Hippocampal formation (tissue), 2 donors: ENCODE results near the gene TVP23B.
"Not testable (repeated sequence)": the region's sequence is repeated elsewhere in the genome, so short reads cannot be mapped to it uniquely, and the experiment has no call there.

Experiments
- DNase-seq, 2 donors: peaks; one replicate each; lab custom pipeline; 2025; lab: John Stamatoyannopoulos, UW

Gene TVP23B

DNA sequence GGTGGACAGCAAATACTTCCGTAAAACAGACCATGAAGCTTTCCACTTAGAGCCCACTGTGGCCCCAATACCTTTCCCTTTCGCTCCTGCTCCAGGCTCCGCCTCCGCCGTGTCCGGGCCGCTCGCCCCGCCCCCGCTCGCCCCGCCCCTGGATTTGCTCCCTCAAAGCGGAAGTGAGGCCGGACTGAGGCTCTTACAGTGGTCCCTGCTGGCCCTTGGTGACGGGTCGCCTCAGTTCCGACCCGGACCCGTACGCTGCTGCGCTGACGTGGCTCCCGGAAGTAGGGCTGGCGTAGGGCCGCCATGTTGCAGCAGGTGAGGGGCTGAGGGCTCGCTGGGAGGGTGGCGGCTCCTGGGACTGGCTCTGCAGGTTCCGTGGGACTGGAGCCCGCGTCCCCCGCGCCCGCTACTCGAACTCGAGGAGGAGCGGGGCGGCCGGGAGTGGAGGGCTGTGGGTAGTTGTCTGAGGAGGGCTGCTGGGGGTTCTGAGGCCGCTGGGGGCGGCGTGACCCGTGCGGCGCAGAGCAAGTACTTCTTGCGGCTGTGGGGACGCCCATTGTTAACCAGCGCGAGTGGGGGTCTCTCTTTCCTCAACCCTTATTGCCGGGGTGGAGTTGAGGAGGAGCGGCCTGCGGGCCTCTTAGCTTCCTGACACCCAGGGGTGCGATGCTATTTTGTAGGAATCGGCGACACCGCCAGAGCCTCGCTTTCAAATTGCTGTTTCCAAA, at the start of gene TVP23B:
Gene TVP23B, plus strand, starts transcription at position 193 of the 728 bp plus-strand sequence. Its CDS starts 111 bp downstream, at position 304.
- DNase-seq, result peak; percentile 92 to 94

DNA sequence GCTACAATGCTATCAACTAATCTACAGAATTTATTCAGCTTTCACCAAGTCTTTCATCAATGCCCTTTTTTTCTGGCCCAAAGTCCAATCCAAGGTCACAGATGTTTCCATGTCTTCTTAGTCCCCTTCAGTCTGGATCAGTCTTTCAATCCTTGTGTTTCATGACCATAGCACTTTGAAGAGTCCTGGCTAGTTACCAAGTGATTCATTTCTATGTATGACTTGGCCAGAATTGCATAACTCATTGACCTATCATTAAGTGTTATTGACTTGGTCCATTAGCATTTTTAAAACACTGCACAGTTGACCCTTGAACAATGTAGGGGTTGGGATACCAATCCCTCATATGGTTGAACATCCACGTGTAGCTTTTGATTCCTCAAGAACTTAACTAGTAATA, 48.5 kb upstream of the TVP23B start:
- DNase-seq, result not testable (repeated sequence)

GRCh38 chr17:18733350-18733749, 47.6 kb upstream of the TVP23B start:
- not testable (repeated sequence) for DNase-seq

DNA sequence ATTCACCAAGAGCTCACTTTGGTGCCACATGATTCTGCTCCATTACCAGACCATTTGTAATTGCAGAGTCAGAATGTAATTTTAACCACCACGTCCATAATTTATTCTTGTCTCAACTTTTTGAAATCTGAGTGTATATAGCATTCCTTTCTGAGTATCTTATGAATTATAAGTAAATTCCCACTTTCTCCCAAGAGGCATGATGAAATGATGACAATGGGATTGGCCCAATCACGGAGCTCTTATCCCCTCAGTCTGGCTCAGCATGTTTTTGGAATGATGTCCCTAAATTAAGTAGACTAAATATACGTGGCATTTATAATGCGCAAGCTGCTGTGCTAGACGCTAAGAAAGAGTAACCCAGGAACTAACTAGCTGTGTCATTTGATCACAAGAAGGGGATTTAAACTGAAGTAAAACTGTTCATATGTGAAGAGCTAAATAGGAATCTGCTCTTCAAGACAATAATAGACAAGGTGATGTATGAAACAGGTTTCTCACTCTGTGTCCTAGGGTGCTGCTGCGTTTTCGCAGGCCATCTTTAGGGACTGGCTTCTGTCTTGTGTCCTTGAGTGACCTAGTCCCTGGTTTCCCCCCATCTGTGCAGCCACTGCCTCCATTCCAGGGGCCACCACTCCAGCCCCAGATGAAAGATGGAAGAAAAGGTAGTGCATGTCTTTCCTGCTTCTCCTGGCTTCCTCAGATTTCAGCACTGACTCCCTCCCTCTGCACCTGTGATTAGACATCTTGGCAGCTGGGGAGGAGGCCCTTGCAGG, 41.2 kb upstream of the TVP23B start:
- DNase-seq, result not testable (repeated sequence)

DNA sequence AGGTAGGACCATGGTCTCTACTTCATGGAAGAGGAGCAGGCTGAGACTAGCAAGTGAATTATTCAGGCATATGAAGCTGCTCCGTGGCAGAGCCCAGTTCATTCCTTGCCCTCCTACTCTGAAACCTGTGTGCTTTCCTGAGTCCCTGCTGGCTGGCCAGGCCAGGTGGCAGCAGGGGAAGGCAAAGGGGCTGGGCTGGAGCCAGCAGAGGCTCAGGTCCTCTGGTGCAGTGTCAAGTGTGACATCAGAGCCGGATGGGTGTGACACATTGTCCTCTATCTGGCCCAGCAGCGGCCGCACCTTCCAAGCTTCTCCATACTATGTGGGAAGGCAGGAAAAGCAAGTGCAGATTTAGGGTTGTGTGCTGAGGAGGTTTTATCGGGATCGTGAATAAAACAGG, 39.8 kb upstream of the TVP23B start:
- DNase-seq, result not testable (repeated sequence)

DNA sequence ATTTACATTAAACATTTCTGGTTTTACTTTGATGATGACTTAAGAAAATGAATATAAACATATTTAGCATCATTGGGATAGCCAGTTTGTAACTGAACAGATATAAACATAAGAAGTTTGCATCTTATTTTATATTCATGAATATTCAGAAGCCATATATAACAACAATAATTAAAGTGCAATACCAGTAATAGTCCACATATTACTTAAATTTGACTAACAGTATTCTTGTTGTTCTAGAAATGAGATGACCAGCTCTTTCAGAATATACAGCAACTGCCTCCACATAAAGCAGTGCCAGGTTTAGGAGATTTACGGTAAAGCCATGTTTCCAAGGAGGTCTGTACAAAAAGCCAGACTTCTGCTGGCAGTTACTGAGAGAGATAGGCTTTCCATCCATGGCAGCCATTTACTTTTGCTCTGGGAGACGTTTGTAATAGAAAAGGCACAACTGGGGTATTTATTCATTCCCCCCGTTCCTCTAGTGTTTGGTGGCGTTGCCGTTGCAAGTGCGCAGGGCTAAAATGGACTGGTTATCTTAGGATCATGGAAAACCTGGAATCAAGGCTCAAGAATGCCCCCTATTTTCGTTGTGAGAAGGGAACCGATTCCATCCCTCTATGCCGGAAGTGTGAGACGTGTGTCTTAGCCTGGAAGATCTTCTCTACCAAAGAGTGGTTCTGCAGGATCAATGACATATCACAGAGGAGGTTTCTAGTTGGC, 37.1 kb upstream of the TVP23B start, which contains the start of gene FBXW10:
Gene FBXW10, plus strand, starts transcription at position 356 of the 723 bp plus-strand sequence. Its CDS starts 191 bp downstream, at position 547.
- DNase-seq, result not testable (repeated sequence)

GRCh38 chr17:18744726-18745125, 36.3 kb upstream of the TVP23B start:
- DNase-seq, result not testable (repeated sequence)

- DNase-seq, result not testable (repeated sequence)
Observed at GRCh38 chr17:18746551-18746950, 34.4 kb upstream of the TVP23B start.

DNA sequence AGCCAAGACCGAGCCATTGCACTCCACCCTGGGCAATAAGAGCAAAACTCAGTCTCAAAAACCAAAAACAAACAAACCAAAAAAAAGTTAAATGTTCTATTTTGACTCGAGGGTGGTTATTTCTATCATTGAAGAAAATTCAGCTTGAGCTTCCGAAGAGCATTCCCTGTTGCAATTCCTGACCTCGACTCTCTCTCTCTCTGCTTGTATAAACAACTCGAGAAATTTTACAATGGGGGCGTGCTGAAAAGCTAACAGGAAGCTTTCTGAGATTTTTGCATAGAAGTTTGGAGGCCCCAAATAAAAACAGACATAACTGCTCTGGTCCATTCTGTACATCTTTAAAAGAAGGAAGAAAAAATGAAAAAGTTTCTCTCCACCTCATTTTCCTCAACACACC, 33.5 kb upstream of the TVP23B start:
- DNase-seq, result not testable (repeated sequence)

GRCh38 chr17:18750242-18750641, 30.7 kb upstream of the TVP23B start:
- not testable (repeated sequence) for DNase-seq

DNA sequence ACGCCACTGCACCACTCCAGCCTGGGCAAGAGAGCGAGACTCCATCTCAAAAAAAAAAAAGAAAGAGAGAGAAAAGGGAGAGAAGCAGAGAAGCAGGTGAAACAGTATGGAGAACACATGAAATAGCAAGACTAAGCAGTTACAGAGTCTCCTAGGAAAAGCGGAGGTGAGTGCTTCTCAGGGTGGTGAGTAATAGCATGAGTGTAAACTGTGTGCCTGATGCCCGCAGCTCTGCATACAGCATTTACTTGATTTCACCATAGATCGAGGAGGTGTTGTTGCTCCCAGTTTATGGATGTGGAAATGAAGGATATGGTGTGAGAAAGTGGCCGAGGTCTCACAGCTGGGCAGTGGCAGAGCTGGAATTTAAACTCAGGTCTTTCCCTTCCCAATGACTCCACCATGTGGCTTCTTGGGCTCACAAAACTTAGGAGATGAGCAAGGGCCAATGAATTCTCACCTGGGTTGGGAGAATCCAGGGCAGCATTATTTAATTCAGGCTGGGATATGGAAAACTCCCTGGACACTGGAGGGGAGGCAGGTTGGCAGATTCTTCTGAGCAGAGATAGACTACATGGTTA, 27.1 kb upstream of the TVP23B start:
- DNase-seq, result not testable (repeated sequence)

- not testable (repeated sequence) for DNase-seq
Observed at GRCh38 chr17:18755969-18756368, 25.0 kb upstream of the TVP23B start.

GRCh38 chr17:18757368-18758044, 23.5 kb upstream of the TVP23B start:
- not testable (repeated sequence) for DNase-seq

GRCh38 chr17:18758344-18758743, 22.6 kb upstream of the TVP23B start:
- not testable (repeated sequence) for DNase-seq

GRCh38 chr17:18760221-18760620, 20.8 kb upstream of the TVP23B start:
- DNase-seq, result not testable (repeated sequence)

DNA sequence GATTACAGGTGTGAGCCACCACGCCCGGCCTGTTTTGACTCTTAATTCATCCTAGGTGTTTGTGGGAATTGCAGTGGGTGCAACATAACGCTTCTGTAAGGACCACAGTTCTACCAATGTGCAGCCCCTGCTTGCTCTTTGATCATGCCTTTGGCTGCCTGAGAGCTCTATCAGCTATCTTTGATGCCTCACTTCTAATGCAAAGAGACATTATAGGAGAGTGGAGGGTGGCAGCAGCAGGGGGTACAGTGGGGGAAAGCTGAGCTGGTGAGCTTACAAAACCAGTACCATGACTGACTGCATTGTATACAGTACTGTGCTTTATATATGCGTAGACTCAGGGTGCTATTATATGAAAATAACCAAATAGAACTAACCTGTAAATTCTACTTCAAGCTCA, 10.4 kb upstream of the TVP23B start:
- DNase-seq, result not testable (repeated sequence)

DNA sequence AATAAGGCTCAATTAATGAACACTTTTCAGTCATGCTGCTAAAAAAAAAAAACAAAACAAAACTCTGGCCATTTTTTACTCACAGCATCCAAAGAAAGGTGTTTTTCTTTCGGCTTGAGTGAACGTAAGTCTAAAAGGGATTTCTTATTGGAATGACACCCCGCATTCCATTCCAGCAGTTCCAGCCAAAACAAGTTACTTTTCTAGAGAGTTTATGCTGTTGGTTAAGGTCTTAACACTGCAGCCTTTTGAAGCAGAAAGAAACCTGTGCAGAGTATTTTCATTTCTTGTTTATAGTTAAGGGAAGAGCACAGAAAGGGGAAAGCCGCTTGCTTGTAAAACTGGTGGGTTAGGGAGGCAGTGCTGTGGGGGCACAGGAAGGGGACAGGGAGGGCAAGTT, 9.9 kb upstream of the TVP23B start:
- DNase-seq, result not testable (repeated sequence)

- no peak for DNase-seq
Observed at GRCh38 chr17:18772471-18772870, 8.5 kb upstream of the TVP23B start.

- not testable (repeated sequence) for DNase-seq
Observed at GRCh38 chr17:18781805-18782204, 822 bp downstream of the TVP23B start.

DNA sequence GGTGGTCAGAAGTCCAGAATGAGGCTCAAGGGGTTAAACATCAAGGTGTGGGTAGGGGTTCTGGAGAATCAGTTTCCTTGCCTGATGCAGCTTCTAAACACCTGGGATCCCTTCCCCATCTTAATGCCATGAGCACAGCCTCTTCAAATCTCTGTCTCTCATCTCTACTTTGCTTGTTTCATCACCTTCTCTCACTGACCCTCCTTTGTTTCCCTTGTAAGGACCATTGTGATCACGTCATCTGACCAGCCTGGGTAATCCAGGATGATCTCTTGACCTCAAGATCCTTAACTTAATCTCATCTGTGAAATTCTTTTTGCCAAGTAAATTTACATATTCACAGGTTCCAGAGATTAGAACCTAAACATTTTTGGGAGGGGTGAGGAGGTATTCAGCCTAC, 5.0 kb downstream of the TVP23B start:
- DNase-seq, result not testable (repeated sequence)

GRCh38 chr17:18786890-18787289, 5.9 kb downstream of the TVP23B start:
- DNase-seq, result not testable (repeated sequence)
